ENCODE data around the gene TLE1.

DNA sequence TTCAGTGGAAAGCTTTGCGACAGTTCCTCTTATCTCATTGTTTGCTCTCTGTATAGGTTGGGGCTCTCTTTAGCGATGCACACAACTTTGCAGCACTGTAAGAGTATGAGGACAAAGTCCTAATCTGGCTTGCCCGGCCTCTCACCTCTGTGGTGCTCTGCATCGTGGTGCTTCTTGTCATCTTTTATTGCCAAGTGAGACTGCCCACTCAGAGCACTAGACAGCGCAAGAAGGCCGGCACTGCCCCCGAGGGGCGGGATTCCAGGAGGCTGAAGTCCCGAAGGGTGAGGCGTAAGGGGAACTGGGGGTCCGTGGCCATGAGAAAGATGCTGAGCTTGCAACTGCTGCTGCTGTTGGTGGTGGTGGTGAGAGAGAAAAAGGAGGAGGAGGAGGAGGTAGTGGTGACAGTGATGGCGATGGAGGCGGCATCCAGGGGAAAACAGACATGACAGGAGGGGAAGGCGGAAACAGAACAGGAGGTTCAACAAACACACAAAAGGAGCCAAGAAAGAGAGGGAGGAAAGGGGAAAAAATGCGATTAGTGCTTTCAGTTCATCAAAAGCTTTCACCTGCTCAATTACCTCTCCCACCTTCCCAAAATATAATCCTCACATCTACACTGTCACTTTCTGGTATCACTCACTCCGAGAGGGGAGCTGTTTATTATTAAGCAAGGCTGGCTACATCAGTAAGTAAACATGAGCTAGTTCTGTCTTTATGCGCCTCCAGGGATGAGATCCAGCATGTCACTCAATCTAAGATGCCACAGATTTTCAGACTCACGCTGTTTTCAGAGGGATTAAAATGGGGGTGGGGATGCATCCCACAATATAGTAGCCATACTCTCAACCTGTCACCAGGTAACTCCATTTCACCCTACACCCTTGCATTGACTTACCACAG is 55.1 kb downstream of the TLE1 start:
- TF ChIP-seq CTCF (IDR thresholded peaks at IDR 0.05), result no peak
- no peak for TF ChIP-seq POLR2A (IDR thresholded peaks at IDR 0.05)

All from gastroesophageal sphincter (tissue), 3 donors.